ENCODE data around the gene ST6GALNAC2. TPM values are rescaled to one million over a fixed set of nuclear protein-coding genes. Genes with fewer than 3 reads are reported as not detected.
"Not testable (repeated sequence)": the region's sequence is repeated elsewhere in the genome, so short reads cannot be mapped to it uniquely, and the experiment has no call there.

ST6GALNAC2 gene
- total RNA-seq, 2 experiments from 2014 or later: not detected

DNA sequence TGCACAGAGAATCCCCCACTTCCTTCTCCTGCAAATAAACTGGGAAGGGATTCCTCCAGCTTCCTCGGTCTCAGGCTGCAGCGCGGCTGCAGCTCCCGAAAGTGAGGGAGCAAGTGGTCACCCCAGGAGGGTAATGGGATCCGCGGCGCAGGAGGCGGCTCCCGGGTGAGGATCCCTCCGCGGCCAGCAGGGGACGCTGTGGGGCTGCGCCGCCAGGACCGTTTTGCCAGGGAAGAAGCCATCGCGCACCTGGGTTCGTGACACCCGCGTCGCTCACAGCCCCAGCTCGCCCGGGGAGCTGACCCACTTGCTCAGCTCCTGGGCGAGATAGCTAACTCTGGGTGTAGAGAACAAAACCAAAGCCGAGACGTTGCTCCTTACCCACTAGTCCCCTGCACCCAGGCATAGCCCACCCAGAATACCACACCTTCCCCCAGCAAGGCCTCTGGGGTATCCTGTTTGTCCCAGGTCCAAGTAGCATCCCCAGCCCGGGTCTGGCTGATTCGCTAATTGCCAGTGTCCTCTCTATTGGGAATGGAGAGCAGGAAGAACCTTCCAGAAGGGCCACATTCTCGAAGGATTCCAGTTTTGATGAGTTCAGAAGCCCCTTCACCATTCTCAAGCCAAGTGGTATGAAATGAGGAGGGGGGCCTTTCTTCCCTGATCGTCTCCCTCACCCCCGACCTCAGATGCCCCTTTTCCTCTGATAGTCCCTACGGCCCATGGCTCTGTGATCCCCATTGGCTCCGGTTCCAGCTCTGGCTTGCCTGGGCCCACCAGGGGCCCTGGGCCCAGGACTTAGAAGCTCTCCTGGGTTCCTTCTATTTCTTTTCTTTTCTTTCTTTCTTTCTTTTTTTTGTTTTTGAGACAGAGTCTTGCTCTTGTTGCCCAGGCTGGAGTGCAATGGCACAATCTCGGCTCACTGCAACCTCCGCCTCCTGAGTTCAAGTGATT is 62.3 kb downstream of the ST6GALNAC2 start:
- no peaks in the 10 kb centered on the region for H3K9me3 Mint-ChIP-seq
- TF ChIP-seq, protein P1, sequence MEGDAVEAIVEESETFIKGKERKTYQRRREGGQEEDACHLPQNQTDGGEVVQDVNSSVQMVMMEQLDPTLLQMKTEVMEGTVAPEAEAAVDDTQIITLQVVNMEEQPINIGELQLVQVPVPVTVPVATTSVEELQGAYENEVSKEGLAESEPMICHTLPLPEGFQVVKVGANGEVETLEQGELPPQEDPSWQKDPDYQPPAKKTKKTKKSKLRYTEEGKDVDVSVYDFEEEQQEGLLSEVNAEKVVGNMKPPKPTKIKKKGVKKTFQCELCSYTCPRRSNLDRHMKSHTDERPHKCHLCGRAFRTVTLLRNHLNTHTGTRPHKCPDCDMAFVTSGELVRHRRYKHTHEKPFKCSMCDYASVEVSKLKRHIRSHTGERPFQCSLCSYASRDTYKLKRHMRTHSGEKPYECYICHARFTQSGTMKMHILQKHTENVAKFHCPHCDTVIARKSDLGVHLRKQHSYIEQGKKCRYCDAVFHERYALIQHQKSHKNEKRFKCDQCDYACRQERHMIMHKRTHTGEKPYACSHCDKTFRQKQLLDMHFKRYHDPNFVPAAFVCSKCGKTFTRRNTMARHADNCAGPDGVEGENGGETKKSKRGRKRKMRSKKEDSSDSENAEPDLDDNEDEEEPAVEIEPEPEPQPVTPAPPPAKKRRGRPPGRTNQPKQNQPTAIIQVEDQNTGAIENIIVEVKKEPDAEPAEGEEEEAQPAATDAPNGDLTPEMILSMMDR (IDR thresholded peaks at IDR 0.05): peak; percentile 100
- DNase-seq: peak; percentile 82
- ChIA-PET POLR2A (interaction anchor here (1.4 to 2.5 kb wide), 3 partner anchors 28 to 43 kb away, joined by 4 to 8 read pairs (median 6); no protein-coding TSS in a partner anchor), CTCF (interaction anchor here (0.6 to 6.7 kb wide), 58 partner anchors 8 to 612 kb away, joined by 3 to 104 read pairs (median 6); partner anchors contain the start of genes PRCD, RHBDF2, ST6GALNAC1 and ST6GALNAC2)
- H3K4me1 Mint-ChIP-seq (ENCODE audit: low read depth): peaks cover 15% of the 10 kb centered on the region
- no peaks in the 10 kb centered on the region for H3K36me3 Mint-ChIP-seq (ENCODE audit: low read depth)
- intact Hi-C loops (cut with micrococcal nuclease): loop anchor here (2.0 to 5.0 kb wide), 2 partner anchors 34 to 101 kb away; no protein-coding TSS in a partner anchor
- H3K27me3 Mint-ChIP-seq: no peaks in the 10 kb centered on the region
- H3K27ac Mint-ChIP-seq: peak overlapping the region; percentile 46
- peak; percentile 88 for ATAC-seq
- no peak overlapping the region for H3K4me3 Mint-ChIP-seq

DNA sequence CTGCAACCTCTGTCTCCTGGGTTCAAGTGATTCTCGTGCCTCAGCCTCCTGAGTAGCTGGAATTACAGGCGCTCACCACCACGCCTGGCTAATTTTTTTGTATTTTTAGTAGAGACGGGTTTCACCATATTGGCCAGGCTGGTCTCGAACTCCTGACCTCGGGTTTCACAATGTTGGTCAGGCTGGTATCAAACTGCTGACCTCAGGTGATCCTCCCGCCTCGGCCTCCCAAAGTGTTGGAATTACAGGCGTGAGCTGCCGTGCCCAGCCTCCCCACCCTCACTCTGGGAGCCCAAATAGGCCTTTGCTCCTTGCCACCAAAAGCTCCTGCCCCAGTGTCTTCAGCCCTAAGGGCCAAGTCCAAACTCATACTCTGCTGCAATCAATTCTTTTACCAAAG is 64.0 kb downstream of the ST6GALNAC2 start:
- POLR2A ChIA-PET; ATAC-seq; H3K4me3 Mint-ChIP-seq; DNase-seq; H3K27ac Mint-ChIP-seq; H3K36me3 Mint-ChIP-seq (ENCODE audit: low read depth); H3K27me3 Mint-ChIP-seq; H3K9me3 Mint-ChIP-seq: not testable (repeated sequence)
- H3K4me1 Mint-ChIP-seq (ENCODE audit: low read depth): peaks cover 14% of the 10 kb centered on the region
- intact Hi-C loops (cut with micrococcal nuclease): loop anchor here (2.0 to 5.0 kb wide), 2 partner anchors 36 to 103 kb away; no protein-coding TSS in a partner anchor
- CTCF ChIA-PET: interaction anchor here (2.6 to 6.7 kb wide), 6 partner anchors 15 to 160 kb away, joined by 11 to 104 read pairs (median 38); partner anchors contain the start of gene ST6GALNAC2

DNA sequence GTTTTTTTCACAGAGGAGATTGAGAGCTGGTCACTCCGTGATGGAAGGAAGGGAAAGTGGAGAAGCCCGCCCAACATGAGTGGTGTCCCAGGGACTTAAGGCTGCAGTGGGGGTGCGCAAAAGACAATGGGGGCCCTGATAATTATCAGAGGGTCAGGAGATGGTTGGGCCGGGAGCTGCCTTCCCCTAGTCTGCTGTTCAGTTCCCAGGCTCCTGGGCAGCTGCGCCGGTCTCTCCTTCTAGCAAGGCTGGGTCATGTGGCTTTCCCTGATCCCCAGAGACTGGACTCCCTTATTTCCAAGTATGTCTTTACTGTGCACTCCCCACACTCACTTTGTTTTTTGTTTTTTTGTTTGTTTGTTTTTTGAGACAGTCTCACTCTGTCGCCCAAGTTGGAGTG is 64.4 kb downstream of the ST6GALNAC2 start:
- Mint-ChIP-seq H3K27ac (no peak overlapping the region), H3K4me1 (ENCODE audit: low read depth) (peaks cover 18% of the 10 kb centered on the region)
- intact Hi-C loops (cut with micrococcal nuclease): loop anchor here (5.0 kb wide), 1 partner anchor 36 kb away; no protein-coding TSS in a partner anchor

DNA sequence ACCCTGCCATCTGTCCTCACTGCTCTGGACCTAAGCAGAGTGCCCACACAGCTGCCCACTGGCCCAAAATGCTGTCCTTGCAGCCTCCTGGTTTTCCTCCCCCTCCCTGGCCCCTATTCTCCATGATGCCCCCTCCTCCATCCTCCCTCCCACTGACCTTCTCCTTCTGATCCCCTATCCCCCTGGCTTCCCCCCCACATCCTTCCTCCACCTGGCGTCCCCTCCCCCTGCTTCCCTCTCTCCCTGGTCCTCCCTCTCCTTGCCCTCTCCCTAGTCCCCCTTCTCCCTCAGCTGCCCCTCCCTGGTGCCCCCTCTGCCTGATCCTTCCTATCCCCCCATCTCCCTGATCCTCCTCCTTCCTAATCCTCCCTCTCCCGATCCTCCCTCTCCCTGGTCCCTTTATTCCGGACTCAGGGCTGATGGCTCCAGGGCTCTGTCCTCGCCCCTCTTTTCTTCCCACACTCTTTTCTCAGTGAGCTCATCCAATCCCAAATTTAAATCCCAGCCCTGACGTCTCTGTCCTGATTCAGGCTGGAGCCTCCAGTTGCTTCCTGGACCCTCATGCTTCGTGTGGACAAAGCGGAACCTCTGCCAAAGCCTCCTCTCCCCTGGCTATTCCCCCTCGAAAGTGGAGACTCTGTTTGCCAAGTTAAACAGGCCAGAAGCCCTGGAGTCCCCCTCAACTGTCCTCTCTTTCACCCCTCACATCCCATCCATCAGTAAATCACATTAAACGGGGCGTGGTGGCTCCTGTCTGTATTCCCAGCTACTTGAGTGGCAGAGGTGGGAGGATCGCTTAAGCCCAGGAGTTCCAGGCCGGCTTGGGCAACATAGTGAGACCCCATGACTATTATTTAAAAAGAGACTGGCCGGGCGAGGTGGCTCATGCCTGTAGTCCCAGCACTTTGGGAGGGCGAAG is 66.4 kb downstream of the ST6GALNAC2 start:
- intact Hi-C loops (cut with micrococcal nuclease): no loop called here
- POLR2A ChIA-PET: interaction anchor here (0.6 kb wide), 1 partner anchor 284 kb away, joined by 3 read pairs; no protein-coding TSS in a partner anchor
- no peaks in the 10 kb centered on the region for H3K27me3 Mint-ChIP-seq
- TF ChIP-seq, protein P1 (IDR thresholded peaks at IDR 0.05): no peak
- H3K4me1 Mint-ChIP-seq (ENCODE audit: low read depth): peaks cover 31% of the 10 kb centered on the region
- H3K36me3 Mint-ChIP-seq (ENCODE audit: low read depth): no peaks in the 10 kb centered on the region
- CTCF ChIA-PET: interaction anchor here (0.9 to 6.7 kb wide), 3 partner anchors 27 to 163 kb away, joined by 4 to 104 read pairs (median 41); no protein-coding TSS in a partner anchor
- H3K4me3 Mint-ChIP-seq: no peak overlapping the region
- ATAC-seq (no peak), DNase-seq (no peak)
- no peak overlapping the region for H3K27ac Mint-ChIP-seq
- H3K9me3 Mint-ChIP-seq: no peaks in the 10 kb centered on the region

More for the DNA sequence above, 64.4 kb downstream of the ST6GALNAC2 start:
- TF ChIP-seq, protein P1 (IDR thresholded peaks at IDR 0.05): no peak
- DNase-seq (no peak), ATAC-seq (no peak)
- Mint-ChIP-seq H3K36me3 (ENCODE audit: low read depth) (no peaks in the 10 kb centered on the region), H3K27me3 (no peaks in the 10 kb centered on the region), H3K4me3 (no peak overlapping the region), H3K9me3 (no peaks in the 10 kb centered on the region)
- ChIA-PET CTCF (interaction anchor here (3.7 to 6.7 kb wide), 4 partner anchors 24 to 161 kb away, joined by 36 to 104 read pairs (median 55); no protein-coding TSS in a partner anchor), POLR2A (interaction anchor here (1.3 kb wide), 1 partner anchor 36 kb away, joined by 3 read pairs; no protein-coding TSS in a partner anchor)

Data from activated CD8-positive, alpha-beta T cell treated with anti-CD3 and anti-CD28 coated beads for 36 hours (primary cell).